Endometrium (tissue), 2 donors: ENCODE results near the gene YWHAB.
"Not testable (repeated sequence)": the region's sequence is repeated elsewhere in the genome, so short reads cannot be mapped to it uniquely, and the experiment has no call there.

Source experiments
- FAIRE-seq: peaks from 2 replicates; lab custom pipeline; 2012; peaks lifted over from hg19 to GRCh38; lab: Jason Lieb, UNC
- donor health status: control.
- donor health status: control.

Gene YWHAB

DNA sequence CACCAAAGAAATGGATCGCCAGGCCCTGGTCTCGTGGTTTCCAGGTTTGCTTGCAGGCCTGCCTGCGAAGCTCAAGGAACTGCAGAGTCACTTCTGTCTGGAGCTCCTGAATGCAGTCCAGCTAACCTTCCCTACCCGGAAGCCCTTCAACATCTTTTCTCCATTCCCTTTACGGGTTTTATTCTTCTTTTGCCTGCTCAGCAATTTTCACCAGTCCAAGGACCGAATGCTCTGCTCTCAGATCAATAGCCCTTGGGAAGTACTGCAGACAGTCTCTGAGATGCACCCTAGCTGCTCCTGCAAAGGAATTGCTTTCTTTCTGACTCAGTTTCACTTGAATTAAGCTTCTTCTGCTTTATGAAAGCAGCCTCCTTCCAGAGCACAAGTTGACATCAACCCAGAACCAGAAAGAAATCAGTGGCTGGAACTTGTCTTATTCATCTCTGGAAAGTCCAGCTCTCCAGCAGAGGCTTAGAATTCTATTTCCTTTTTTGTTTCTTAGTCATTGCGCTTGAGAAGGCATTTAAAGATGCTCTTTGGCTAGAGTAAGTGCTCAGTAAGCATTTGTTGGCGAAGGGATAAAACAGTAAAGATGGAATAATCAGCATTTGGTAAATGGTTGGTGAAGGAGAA lies 18.7 kb upstream of the YWHAB start:
- FAIRE-seq: no peak

DNA sequence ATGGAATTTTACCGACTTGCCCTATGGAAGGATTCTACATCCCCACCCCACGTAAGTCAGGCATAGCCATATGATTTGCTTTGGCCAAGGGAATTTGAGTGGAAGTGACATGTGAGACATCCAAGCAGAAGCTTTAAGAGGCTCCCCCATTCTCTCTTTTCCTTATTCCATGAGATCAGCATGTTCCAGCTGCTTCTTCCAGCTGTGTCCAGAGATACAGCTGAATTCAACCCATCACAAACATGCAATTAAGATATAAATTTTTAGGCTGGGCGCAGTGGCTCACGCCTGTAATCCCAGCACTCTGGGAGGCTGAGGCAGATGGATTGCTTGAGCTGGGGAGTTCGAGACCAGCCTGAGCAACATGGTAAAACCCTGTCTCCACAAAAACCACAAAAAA lies 16.0 kb upstream of the YWHAB start:
- FAIRE-seq: no peak

DNA sequence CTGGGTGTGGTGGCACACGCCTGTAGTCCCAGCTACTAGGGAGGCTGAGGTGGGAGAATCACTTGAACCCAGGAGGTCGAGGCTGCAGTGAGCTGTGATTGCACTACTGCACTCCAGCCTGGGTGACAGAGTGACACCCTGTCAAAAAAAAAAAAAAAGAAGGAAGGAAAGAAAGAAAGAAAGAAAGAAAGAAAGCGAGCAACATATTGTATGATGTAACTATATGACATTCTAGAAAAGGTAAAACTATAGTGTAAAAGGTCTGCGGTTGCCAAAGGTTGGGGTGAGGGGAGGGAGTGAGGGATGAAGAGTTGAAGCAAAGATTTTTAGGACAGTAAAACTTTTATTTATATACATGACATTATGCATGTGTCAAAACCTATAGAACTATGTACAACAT lies 3.1 kb upstream of the YWHAB start:
- FAIRE-seq: not testable (repeated sequence)

DNA sequence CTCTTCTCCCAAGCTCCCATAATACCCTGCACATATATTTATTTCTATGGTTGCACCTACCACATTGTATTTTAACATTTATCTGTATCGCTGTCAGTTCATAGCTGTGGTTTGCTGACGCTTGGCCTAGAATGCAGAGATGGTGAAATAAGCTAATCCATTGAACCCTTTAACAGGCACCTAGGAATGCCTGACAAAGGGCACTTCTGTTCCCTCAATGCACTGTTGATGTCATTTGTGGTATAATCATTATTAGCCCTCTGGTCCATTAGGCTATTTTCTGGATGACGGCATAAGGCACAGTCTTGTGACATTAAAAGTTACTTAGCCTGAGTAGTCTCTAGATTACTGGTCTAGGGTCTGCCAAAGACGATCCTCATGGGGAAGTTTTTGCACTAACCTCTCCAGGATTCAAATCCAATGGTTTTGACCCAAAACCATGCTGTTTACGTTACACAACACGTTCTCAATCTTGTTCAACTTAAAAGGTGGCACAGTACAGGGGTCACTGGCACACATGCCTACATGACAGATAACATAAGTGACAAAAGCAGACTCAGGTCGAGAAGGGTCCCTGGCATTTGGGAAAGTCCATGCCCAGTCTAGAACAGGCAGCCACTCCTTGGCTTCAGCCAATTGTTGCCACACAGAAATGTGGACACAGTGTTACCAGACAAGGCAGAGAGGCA lies 2.1 kb upstream of the YWHAB start:
- no peak for FAIRE-seq

DNA sequence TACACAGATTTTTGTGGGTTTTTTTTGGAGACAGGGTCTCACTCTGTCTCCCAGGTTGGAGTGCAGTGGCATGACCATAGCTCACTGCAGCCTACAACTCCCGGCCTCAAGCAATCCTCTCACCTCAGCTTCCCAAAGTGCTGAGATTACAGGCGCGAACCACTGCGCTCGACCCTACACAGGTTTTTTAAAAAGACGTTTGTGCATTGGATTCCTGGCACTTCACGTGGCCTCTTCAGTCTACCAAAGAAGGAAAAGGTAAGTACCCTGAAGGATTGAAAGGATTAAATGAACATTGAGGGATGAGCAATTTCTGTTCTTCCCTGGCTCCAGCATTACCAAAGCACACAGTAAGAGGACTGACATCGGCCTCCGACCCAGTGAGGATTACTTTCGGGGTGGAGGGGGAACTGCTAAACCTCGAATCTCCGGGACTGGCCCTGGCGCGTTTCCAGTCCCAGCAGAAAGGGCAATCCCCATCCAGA lies 556 bp upstream of the YWHAB start:
- no peak for FAIRE-seq

DNA sequence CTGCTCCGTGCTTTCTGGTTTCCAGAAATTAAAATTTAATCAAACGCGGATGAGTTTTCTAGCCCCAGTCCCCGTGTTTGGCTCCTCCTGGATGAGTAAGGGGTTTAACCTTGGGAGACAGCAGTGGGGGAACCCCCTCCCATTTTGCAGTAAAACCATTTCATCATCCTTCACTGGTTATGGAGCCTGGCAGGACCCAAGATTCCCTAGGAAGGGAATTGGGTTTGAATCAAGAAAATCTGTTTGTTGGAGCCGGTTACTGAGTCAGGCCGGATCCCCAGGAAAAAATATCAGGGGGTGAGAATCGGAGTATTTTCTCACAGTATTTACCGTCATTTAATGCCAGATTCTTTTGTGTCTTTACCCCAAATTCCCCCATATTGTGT lies 754 bp downstream of the YWHAB start:
- no peak for FAIRE-seq

DNA sequence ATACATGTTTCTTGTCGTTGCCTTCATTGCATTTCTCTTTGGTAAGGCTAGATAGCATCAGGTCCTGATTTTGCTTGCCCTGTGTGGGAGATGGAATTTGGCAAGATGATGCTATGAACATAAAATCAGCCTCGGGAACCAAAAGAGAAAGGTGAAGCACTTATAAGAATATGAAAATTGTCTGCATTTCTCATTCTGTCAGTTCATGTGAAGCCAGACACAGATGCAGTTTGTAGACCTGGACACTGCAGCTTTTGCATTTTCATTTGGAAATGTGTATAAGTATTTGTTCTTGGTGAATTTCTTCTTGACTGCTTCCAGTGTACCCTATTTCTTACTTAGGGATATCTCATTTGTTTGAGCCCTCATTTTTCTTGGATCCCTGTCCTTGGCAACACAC lies 1.3 kb downstream of the YWHAB start:
- FAIRE-seq: no peak

DNA sequence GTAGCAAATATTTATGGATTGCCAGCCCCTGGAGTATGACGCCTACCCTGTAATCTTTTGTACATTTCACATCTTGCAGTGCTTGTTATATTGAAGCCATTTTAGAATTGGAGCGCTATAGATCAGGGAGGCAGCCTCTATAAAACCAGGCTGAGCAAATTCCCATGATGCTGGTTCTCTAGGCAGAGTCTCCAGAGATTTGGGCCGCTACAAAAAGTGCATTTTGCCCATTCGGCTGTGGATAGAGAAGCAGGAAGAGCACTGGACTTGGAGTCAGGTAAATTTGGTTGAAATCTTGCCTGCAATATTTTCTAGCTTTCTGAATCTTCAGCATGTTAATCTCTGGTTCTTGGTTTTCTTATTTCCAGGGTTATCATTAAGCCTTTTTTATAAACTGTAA lies 2.0 kb downstream of the YWHAB start:
- FAIRE-seq: no peak

DNA sequence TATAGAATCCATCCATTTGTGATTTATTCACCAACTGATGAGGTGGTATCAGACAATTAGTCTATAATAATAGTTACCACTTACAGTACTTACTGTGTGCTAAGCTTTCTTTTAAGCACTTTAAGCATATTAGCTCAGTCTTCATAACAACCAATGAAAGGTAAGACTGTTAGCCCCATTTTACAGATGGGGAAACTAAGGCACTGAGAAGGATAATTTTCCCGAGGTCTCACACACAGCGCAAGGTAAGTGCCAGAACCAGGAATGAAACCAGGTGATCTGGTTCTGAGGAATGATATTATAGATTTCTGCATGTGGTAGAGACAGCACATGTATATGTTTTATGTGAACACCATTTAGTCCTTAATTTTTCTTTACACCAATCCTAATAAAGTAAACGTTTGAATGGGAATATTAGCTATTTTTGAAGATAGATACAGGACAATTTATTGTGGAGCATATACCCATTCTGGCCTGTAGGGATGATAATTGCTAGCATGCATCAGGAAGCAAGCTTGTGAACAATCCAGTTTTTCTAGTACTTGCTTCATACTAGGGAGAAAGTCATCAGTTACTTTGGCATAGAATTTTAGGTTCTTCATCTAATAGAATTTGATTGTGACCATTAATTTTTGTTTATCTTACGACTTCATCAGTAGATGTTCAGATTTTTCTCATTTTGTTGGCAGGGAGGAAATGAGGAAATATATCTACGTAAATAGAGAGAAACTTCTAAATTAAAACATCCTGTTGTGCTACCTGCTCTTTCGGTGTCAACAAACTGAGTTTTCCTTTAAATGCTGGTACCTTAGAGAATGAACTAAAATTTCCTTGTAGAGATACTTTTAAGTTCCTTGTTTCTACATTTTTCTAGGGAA lies 3.0 kb downstream of the YWHAB start:
- FAIRE-seq: no peak

DNA sequence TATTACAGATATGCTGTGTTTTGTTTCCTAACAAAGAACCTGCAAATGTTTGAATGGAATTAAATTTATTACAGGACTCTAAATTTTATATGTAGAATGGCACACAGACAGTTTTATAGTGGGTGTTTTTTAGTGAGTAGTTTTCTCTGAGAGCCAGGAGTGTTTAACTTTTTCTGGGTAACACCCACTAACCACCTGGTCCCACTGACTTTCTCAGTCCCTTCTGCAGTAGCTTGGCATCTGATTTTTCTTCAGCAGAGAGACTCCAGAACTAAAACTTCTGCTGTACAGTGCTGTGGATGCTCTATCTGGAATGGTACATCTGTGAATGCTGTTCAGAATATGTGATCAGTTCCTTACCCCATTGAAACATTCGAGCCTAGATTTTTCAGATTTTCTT lies 6.3 kb downstream of the YWHAB start:
- no peak for FAIRE-seq

DNA sequence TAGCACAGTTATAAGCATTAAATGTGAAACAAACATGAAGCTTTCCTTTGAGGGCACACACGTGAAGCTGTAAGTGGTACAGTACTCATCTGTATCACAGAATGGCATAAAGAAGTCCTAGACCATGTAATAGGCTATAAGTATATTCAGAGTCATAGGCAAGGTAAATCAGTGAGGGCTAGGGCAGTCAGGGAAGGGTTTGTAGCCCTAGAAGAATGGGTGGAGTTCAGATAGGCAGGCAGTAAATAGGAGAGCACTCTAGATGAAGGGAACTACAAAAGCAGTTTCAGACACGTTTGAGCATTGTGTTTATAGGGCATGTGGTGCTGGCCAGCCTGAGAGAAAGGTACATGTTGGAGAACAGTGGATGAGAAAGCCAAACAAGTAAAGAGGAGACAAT lies 9.5 kb downstream of the YWHAB start:
- FAIRE-seq: no peak

DNA sequence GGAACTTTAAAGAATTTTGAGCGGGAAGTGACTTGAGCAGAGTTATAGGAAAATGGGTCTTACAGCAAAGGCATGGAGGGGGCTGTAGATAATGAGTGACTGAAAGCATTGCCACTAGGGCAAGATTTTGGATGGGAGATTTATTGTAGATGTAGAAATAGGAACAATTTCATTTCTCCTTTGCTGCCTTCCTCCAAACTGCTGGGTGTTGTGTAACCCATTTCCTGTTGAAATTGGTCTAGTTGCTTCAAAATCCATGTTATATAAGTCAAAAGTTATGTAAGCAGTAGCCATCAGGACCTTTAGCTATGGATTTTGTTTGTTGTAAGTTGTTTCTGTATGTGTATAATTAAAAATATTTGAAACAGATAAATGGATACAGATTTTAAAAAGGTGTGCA lies 11.1 kb downstream of the YWHAB start:
- no peak for FAIRE-seq

DNA sequence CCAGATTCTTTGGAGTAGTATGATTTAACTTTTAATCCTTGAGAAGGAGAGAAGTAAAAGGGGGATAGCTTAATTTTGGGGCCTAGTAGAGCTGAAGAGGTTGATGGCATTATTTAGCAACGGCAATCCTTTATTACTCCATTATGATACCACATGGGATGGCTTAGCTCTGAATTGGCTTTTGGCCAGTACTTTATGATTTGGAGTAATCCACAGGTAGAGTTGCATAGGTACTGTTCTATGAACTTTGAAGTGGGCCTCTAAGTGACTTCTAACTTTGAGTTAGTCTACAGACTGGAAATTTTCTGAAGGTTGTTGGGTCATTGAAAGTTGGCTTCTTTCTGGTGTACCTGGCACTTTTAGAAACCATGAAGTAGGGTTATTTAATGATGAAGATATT lies 11.6 kb downstream of the YWHAB start:
- no peak for FAIRE-seq

DNA sequence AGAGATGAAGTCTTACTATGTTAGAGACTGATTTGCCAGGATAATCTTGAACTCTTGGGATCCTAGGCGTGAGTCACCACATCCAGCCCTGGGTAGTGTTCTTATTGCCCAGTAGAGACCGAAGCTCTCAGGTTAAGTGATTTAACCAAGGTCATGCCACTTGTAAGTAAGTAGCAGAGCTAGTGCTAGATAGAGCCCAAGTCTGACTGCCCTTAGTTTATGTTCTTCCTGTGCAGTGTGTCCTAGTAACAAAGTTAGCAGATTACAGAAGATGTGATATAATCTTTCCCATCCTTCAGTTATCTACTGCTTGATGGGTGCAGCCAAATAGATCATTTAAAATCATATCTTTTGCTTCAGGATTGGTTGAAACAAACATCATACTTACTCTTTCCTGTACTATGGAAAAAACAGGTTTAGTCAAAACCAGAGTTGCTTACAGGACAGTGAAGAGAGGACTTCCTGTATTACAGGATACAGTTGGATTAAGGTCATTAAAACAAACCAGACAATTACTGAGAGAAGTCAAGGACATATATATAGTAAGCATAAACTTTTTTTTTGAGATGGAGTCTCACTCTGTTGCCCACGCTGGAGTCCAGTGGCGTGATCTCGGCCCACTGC lies 14.8 kb downstream of the YWHAB start:
- FAIRE-seq: no peak

DNA sequence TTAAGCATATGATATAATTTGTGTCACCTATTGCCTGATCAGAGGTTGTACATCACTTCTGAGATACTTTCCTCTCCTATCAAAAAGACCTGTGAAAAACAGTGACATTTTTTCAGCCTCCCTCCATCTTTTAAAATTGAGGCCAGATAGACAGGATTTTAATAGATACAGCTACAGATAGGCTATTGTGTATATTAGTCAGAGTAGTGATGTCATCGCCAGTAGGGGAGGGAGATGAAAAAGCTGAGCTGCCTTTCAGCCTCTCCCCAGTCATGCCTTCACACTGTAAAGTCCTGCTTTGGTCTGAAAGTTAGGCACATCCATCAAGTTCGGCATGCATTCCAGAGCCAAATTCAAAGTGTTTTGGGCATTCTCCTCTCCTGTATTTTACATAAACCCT lies 16.5 kb downstream of the YWHAB start:
- no peak for FAIRE-seq

DNA sequence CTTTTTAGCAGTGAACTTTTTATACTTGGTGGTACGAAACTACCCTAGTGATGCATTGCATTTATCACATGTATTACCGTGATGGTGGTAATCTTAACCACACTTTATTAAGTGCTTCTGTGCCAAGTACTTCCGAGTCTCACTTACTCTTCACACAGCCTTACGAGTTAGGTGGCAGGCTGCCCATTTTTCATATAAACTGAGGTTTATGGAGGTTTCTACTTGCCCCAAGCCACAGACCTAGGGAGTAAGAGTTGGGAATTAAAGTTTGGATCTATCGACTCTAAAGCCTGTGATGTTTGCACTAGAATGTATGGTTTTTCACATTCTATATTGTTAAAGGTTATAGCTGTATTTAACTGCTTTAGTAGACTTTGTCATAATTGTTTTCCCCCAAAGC lies 18.9 kb downstream of the YWHAB start:
- FAIRE-seq: no peak

DNA sequence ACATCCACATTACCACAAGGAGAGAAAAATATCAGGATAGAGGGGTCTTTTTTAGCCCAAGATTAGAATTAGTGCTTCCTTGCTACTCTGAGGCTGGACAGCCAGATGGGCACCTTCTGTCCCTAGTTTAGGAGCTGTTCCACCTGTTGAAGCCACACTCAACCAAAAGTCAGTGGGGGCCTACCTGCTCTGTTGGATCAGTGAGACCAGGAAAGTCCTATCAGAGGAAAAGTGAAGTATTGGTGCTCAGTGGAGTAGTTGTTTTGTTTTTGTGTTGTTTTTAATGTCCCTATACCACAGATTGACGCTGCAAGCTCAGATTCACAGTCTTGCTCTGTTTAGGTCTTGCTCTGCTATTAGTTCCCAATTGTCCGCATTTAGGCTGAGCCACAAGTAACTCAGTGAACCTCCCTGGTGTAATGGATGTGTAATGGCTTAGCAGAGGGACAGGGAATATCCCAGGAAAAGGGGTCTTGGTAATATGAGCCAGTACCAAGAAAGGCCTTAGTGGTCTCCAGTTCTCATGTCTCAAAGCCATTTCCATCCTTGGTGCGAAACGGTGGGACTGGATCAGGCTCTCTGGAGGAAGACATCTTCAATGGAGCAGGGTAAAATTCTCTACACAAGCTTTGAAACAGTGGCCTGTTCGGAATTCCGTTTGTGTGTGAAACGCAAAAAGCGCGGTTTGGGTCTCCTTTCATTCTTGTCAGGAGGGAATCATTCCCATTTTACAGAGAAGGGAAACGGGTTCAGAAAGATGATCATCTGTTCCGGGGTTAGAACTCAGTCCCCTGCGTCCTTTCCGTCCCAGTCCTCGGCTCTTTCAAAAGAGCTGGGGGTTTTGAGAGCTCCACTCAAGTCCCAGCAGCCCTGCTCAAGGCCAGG lies 23.7 kb downstream of the YWHAB start:
- FAIRE-seq: no peak

DNA sequence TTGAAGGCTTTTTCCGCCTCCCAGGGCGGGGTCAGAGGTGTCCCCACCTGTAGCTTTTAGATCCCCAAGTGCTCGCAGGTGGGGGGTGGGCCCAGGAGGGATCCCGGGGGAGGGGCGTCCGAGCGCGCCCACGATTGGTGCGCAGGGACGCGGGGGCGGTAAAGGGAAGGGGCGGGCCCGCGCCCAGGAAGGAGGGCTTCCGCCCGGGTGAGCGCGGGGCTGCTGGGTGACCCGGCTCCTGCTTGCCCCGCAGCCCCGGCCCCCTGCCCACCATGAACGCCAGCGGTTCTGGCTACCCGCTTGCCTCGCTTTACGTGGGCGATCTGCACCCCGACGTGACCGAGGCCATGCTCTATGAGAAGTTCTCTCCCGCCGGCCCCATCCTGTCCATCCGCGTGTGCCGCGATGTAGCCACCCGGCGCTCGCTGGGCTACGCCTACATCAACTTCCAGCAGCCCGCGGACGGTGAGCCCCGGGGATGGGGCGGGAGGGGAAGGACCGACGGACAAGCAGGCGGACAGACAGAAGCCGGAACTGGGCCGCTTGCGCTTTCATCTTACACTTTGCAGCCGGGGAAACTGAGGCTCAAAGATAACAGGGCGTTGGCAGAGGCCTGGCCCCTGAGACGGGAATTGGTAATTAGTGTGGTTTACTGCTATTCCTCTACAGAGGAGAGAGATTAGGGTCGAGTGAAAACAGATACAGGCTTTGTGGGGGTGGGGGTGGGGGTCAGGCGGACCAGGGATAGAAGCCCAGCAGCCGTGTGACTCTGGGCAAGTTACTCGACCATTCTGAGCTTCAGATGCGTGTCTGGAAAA lies 24.6 kb downstream of the YWHAB start, which contains the start of gene PABPC1L:
Gene PABPC1L (plus strand): TSS at position 189 of the 818 bp plus-strand sequence. CDS start 84 bp downstream, at position 273.
- no peak for FAIRE-seq

DNA sequence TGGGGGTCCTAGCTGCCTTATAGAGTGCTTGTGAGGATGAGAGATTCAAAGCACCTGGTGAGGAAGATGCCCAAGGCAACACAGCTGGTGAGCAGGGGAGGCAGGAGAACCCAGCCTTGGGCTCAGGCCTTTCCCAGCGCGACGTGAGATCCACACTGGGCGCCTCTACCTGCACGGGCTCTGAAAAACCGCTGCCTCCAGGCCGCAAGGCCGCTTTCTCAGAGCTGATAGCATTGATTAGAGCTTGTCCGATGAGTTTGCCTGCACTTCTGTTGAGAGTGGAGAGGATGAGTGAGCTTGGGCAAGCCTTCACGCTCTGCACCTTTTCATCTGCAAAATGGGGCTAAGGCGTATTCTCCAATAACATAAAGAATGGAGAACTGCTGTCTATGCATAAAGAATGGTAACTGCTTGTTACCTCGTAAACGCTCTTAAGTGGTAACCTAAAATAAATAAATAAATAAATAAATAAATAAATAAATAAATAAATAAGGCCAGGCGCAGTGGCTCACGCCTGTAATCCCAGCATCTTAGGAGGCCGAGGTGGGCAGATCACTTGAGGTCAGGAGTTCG lies 25.3 kb downstream of the YWHAB start:
- no peak for FAIRE-seq

DNA sequence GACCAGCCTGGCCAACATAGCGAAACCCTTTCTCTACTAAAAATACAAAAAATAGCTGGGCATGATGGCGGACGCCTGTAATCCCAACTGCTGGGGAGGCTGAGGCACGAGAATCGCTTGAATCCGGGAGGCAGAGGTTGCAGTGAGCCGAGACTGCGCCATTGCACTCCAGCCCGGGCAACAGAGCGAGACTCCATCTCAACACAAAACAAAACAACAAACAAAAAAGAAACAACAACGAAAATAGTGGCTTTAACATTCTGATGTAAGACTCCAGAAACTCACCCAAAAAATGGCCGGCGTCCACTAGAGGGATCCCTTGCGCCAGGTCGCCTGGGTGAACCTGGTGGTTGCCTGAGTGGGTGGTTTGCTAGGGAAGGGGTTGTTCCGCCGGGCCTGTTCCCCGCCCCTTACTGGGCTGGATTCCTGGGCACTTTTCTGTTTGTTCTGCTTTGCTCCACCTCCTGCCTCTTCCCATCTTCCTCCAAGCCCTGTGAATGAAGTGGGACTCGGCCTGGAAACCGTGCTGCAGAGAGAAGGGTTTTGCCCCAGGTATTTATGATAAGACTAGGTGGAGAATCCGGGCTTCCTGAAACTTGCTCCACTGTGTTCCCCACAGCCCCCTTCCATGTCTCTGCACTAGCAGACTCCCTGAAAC lies 25.9 kb downstream of the YWHAB start:
- FAIRE-seq: no peak
